ENCODE measurements around the gene CLEC11A.
"Not testable (repeated sequence)": the region's sequence is repeated elsewhere in the genome, so short reads cannot be mapped to it uniquely, and the experiment has no call there.

The CLEC11A gene

GRCh38 chr19:50753879-50754278, 30.7 kb downstream of the CLEC11A start:
- Mint-ChIP-seq H3K4me3 (no peak overlapping the region), H3K4me1 (ENCODE audit: low read depth) (no peaks in the 10 kb centered on the region), H3K36me3 (ENCODE audit: low read depth) (no peaks in the 10 kb centered on the region), H3K27ac (no peak overlapping the region), H3K9me3 (no peaks in the 10 kb centered on the region), H3K27me3 (peaks cover 18% of the 10 kb centered on the region)
- DNase-seq, result no peak

GRCh38 chr19:50756244-50756643, 33.1 kb downstream of the CLEC11A start:
- not testable (repeated sequence) for H3K36me3 Mint-ChIP-seq (ENCODE audit: low read depth); H3K9me3 Mint-ChIP-seq; H3K4me1 Mint-ChIP-seq (ENCODE audit: low read depth); H3K4me3 Mint-ChIP-seq; DNase-seq; H3K27ac Mint-ChIP-seq
- H3K27me3 Mint-ChIP-seq, result peaks cover 21% of the 10 kb centered on the region

- not testable (repeated sequence) for H3K36me3 Mint-ChIP-seq (ENCODE audit: low read depth); H3K9me3 Mint-ChIP-seq; H3K27ac Mint-ChIP-seq; H3K4me3 Mint-ChIP-seq; DNase-seq; H3K4me1 Mint-ChIP-seq (ENCODE audit: low read depth)
- peaks cover 23% of the 10 kb centered on the region for H3K27me3 Mint-ChIP-seq
Observed at GRCh38 chr19:50757624-50758023, 34.5 kb downstream of the CLEC11A start.

- H3K27ac Mint-ChIP-seq, H3K9me3 Mint-ChIP-seq: not testable (repeated sequence)
Observed at GRCh38 chr19:50759076-50759475, 35.9 kb downstream of the CLEC11A start.

GRCh38 chr19:50759886-50760285, 36.7 kb downstream of the CLEC11A start:
- Mint-ChIP-seq H3K27ac (no peak overlapping the region), H3K27me3 (peaks cover 19% of the 10 kb centered on the region), H3K4me3 (no peak overlapping the region), H3K4me1 (ENCODE audit: low read depth) (no peaks in the 10 kb centered on the region), H3K36me3 (ENCODE audit: low read depth) (no peaks in the 10 kb centered on the region), H3K9me3 (peaks cover 4% of the 10 kb centered on the region)
- DNase-seq, result no peak

More at GRCh38 chr19:50759076-50759475, 35.9 kb downstream of the CLEC11A start:
- peaks cover 14% of the 10 kb centered on the region for H3K27me3 Mint-ChIP-seq
- not testable (repeated sequence) for H3K4me3 Mint-ChIP-seq; H3K36me3 Mint-ChIP-seq (ENCODE audit: low read depth); H3K4me1 Mint-ChIP-seq (ENCODE audit: low read depth); DNase-seq

- H3K4me3 Mint-ChIP-seq; H3K27ac Mint-ChIP-seq; H3K36me3 Mint-ChIP-seq (ENCODE audit: low read depth); H3K4me1 Mint-ChIP-seq (ENCODE audit: low read depth); DNase-seq; H3K9me3 Mint-ChIP-seq: not testable (repeated sequence)
- peaks cover 25% of the 10 kb centered on the region for H3K27me3 Mint-ChIP-seq
Observed at GRCh38 chr19:50761501-50761900, 38.3 kb downstream of the CLEC11A start.

GRCh38 chr19:50763521-50763920, 40.4 kb downstream of the CLEC11A start:
- not testable (repeated sequence) for H3K27ac Mint-ChIP-seq
- peaks cover 30% of the 10 kb centered on the region for H3K27me3 Mint-ChIP-seq

GRCh38 chr19:50764409-50764808, 41.2 kb downstream of the CLEC11A start:
- Mint-ChIP-seq H3K27ac (no peak overlapping the region), H3K9me3 (peaks cover 4% of the 10 kb centered on the region), H3K4me3 (no peak overlapping the region), H3K27me3 (peaks cover 30% of the 10 kb centered on the region), H3K36me3 (ENCODE audit: low read depth) (no peaks in the 10 kb centered on the region), H3K4me1 (ENCODE audit: low read depth) (no peaks in the 10 kb centered on the region)
- no peak for DNase-seq

More at GRCh38 chr19:50763521-50763920, 40.4 kb downstream of the CLEC11A start:
- not testable (repeated sequence) for DNase-seq; H3K4me3 Mint-ChIP-seq; H3K36me3 Mint-ChIP-seq (ENCODE audit: low read depth); H3K4me1 Mint-ChIP-seq (ENCODE audit: low read depth); H3K9me3 Mint-ChIP-seq

- not testable (repeated sequence) for DNase-seq; H3K4me3 Mint-ChIP-seq; H3K36me3 Mint-ChIP-seq (ENCODE audit: low read depth); H3K4me1 Mint-ChIP-seq (ENCODE audit: low read depth); H3K27ac Mint-ChIP-seq; H3K9me3 Mint-ChIP-seq
- peaks cover 32% of the 10 kb centered on the region for H3K27me3 Mint-ChIP-seq
Observed at GRCh38 chr19:50766746-50767145, 43.6 kb downstream of the CLEC11A start.

- DNase-seq, result not testable (repeated sequence)
Observed at GRCh38 chr19:50767263-50767662, 44.1 kb downstream of the CLEC11A start.

GRCh38 chr19:50768277-50768676, 45.1 kb downstream of the CLEC11A start:
- H3K4me3 Mint-ChIP-seq, result no peak overlapping the region
- DNase-seq, result no peak
- H3K36me3 Mint-ChIP-seq (ENCODE audit: low read depth), result no peaks in the 10 kb centered on the region
- no peak overlapping the region for H3K27ac Mint-ChIP-seq
- no peaks in the 10 kb centered on the region for H3K9me3 Mint-ChIP-seq
- no peaks in the 10 kb centered on the region for H3K4me1 Mint-ChIP-seq (ENCODE audit: low read depth)
- peaks cover 36% of the 10 kb centered on the region for H3K27me3 Mint-ChIP-seq

More at GRCh38 chr19:50767263-50767662, 44.1 kb downstream of the CLEC11A start:
- H3K27me3 Mint-ChIP-seq, result peaks cover 32% of the 10 kb centered on the region
- H3K4me1 Mint-ChIP-seq (ENCODE audit: low read depth); H3K36me3 Mint-ChIP-seq (ENCODE audit: low read depth); H3K9me3 Mint-ChIP-seq; H3K4me3 Mint-ChIP-seq; H3K27ac Mint-ChIP-seq: not testable (repeated sequence)

GRCh38 chr19:50770164-50770563, 47.0 kb downstream of the CLEC11A start, which contains the start of gene GPR32:
Gene GPR32, plus strand, starts transcription at chr19:50770464. Its CDS starts 137 bp downstream, at chr19:50770601.
- not testable (repeated sequence) for DNase-seq; H3K4me3 Mint-ChIP-seq; H3K36me3 Mint-ChIP-seq (ENCODE audit: low read depth); H3K27ac Mint-ChIP-seq; H3K9me3 Mint-ChIP-seq; H3K4me1 Mint-ChIP-seq (ENCODE audit: low read depth)
- H3K27me3 Mint-ChIP-seq, result peaks cover 42% of the 10 kb centered on the region

GRCh38 chr19:50770888-50771287, 47.7 kb downstream of the CLEC11A start:
- Mint-ChIP-seq H3K36me3 (ENCODE audit: low read depth) (no peaks in the 10 kb centered on the region), H3K9me3 (no peaks in the 10 kb centered on the region), H3K27me3 (peaks cover 46% of the 10 kb centered on the region), H3K4me3 (no peak overlapping the region), H3K4me1 (ENCODE audit: low read depth) (no peaks in the 10 kb centered on the region), H3K27ac (no peak overlapping the region)
- no peak for DNase-seq

GRCh38 chr19:50772476-50772875, 49.3 kb downstream of the CLEC11A start:
- Mint-ChIP-seq H3K27me3 (peaks cover 50% of the 10 kb centered on the region), H3K4me1 (ENCODE audit: low read depth) (no peaks in the 10 kb centered on the region), H3K27ac (no peak overlapping the region), H3K9me3 (no peaks in the 10 kb centered on the region), H3K36me3 (ENCODE audit: low read depth) (no peaks in the 10 kb centered on the region), H3K4me3 (no peak overlapping the region)
- no peak for DNase-seq

- H3K4me1 Mint-ChIP-seq (ENCODE audit: low read depth); H3K9me3 Mint-ChIP-seq; H3K4me3 Mint-ChIP-seq; DNase-seq; H3K27ac Mint-ChIP-seq; H3K36me3 Mint-ChIP-seq (ENCODE audit: low read depth): not testable (repeated sequence)
- H3K27me3 Mint-ChIP-seq, result peaks cover 55% of the 10 kb centered on the region
Observed at GRCh38 chr19:50772912-50773311, 49.7 kb downstream of the CLEC11A start.

GRCh38 chr19:50773454-50773853, 50.3 kb downstream of the CLEC11A start:
- H3K27me3 Mint-ChIP-seq, result peaks cover 56% of the 10 kb centered on the region
- not testable (repeated sequence) for H3K4me3 Mint-ChIP-seq

More at GRCh38 chr19:50773454-50773853, 50.3 kb downstream of the CLEC11A start:
- not testable (repeated sequence) for DNase-seq; H3K27ac Mint-ChIP-seq; H3K9me3 Mint-ChIP-seq; H3K36me3 Mint-ChIP-seq (ENCODE audit: low read depth); H3K4me1 Mint-ChIP-seq (ENCODE audit: low read depth)

Measured in activated T-cell treated with anti-CD3 and anti-CD28 coated beads, Interleukin-2, amount 50 U/mL, for 24 hours (primary cell).